H9 (cell line): ENCODE measurements around the gene MYRIP. TPM values are rescaled to one million over a fixed set of nuclear protein-coding genes. Genes with fewer than 3 reads are reported as not detected.

Source experiments
- DNase-seq: peaks from one replicate; pipeline ENCODE4 v3.0.0-alpha.2; 2017
- H2AFZ ChIP-seq: one replicate; pipeline ENCODE4 v1.6.1; 2013; ENCODE audit warnings: mild to moderate bottlenecking, low read length, control low read depth, moderate library complexity
- H2AK5ac ChIP-seq: 2 replicates; pipeline ENCODE4 v1.6.1; 2013; ENCODE audit warnings: low read length, control low read depth, mixed read lengths; ENCODE audit not compliant: insufficient read length
- H2BK120ac ChIP-seq: one replicate; pipeline ENCODE4 v1.6.1; 2013; ENCODE audit warnings: low read depth, mild to moderate bottlenecking, low read length, control low read depth, inconsistent platforms; ENCODE audit not compliant: poor library complexity, severe bottlenecking
- H2BK12ac ChIP-seq: 2 replicates; pipeline ENCODE4 v1.6.1; 2013; ENCODE audit warnings: low read length, control low read depth, mixed read lengths, low read depth; ENCODE audit not compliant: insufficient read length
- H2BK15ac ChIP-seq: 2 replicates; pipeline ENCODE4 v1.6.1; 2013; ENCODE audit warnings: low read depth, low read length, control low read depth
- H2BK20ac ChIP-seq: one replicate; pipeline ENCODE4 v1.6.1; 2013; ENCODE audit warnings: low read depth, mild to moderate bottlenecking, low read length, control low read depth, inconsistent platforms; ENCODE audit not compliant: poor library complexity, severe bottlenecking
- H2BK5ac ChIP-seq: 2 replicates; pipeline ENCODE4 v1.6.1; 2013; ENCODE audit warnings: low read length, control low read depth, mixed read lengths; ENCODE audit not compliant: insufficient read length
- H3K14ac ChIP-seq: 2 replicates; pipeline ENCODE4 v1.6.1; 2013; ENCODE audit warnings: low read length, control low read depth; ENCODE audit not compliant: insufficient read depth
- H3K18ac ChIP-seq: 2 replicates; pipeline ENCODE4 v1.6.1; 2013; ENCODE audit warnings: low read depth, mild to moderate bottlenecking, mixed read lengths, low read length, control low read depth; ENCODE audit not compliant: insufficient read length
- H3K23ac ChIP-seq: 2 replicates; pipeline ENCODE4 v1.6.1; 2013; ENCODE audit warnings: low read length, control low read depth, mixed read lengths, low read depth; ENCODE audit not compliant: insufficient read length
- H3K23me2 ChIP-seq: 2 replicates; pipeline ENCODE4 v1.6.1; 2013; ENCODE audit warnings: low read depth, mild to moderate bottlenecking, mixed read lengths, low read length, control low read depth; ENCODE audit not compliant: insufficient read length, poor library complexity, severe bottlenecking
- H3K27ac ChIP-seq: 2 replicates; pipeline ENCODE4 v1.5.1; 2013; ENCODE audit warnings: low read length, control low read depth, mixed read lengths, low read depth; ENCODE audit not compliant: insufficient read length
- H3K27me3 ChIP-seq: 2 replicates; pipeline ENCODE4 v1.6.1; 2013; ENCODE audit warnings: low read length, control low read depth, inconsistent platforms; ENCODE audit not compliant: insufficient read depth
- H3K4ac ChIP-seq: 2 replicates; pipeline ENCODE4 v1.6.1; 2013; ENCODE audit warnings: low read depth, mild to moderate bottlenecking, control low read depth, inconsistent platforms, low read length, moderate library complexity
- H3K4me1 ChIP-seq: 2 replicates; pipeline ENCODE4 v1.6.1; 2013; ENCODE audit warnings: low read length, control low read depth, inconsistent platforms; ENCODE audit not compliant: insufficient read depth
- H3K4me2 ChIP-seq: 2 replicates; pipeline ENCODE4 v1.6.1; 2013; ENCODE audit warnings: low read length, control low read depth, mixed read lengths; ENCODE audit not compliant: insufficient read length, insufficient read depth
- H3K56ac ChIP-seq: 2 replicates; pipeline ENCODE4 v1.6.1; 2013; ENCODE audit warnings: low read depth, mild to moderate bottlenecking, mixed read lengths, low read length, control low read depth; ENCODE audit not compliant: insufficient read length
- H3K79me1 ChIP-seq: 2 replicates; pipeline ENCODE4 v1.6.1; 2013; ENCODE audit warnings: low read depth, mild to moderate bottlenecking, moderate library complexity, low read length, control low read depth, inconsistent platforms; ENCODE audit not compliant: insufficient read depth, poor library complexity, severe bottlenecking
- H3K79me2 ChIP-seq: 2 replicates; pipeline ENCODE4 v1.6.1; 2013; ENCODE audit warnings: low read length, control low read depth, inconsistent platforms; ENCODE audit not compliant: insufficient read depth
- H3K9ac ChIP-seq: 2 replicates; pipeline ENCODE4 v1.6.1; 2013; ENCODE audit warnings: low read length, control low read depth, mixed read lengths; ENCODE audit not compliant: insufficient read length; ENCODE audit errors: extremely low read depth
- H3K9me3 ChIP-seq: one replicate; pipeline ENCODE4 v1.6.1; 2013; ENCODE audit warnings: low read depth, low read length, inconsistent platforms; ENCODE audit not compliant: control insufficient read depth
- H3T11ph ChIP-seq: one replicate; pipeline ENCODE4 v1.6.1; 2013; ENCODE audit warnings: mild to moderate bottlenecking, low read length, control low read depth, inconsistent platforms
- H4K20me1 ChIP-seq: one replicate; pipeline ENCODE4 v1.6.1; 2013; ENCODE audit not compliant: control insufficient read depth, insufficient read length, insufficient read depth
- H4K5ac ChIP-seq: 2 replicates; pipeline ENCODE4 v1.6.1; 2013; ENCODE audit warnings: low read depth, mild to moderate bottlenecking, mixed read lengths, low read length, control low read depth; ENCODE audit not compliant: insufficient read length
- H4K8ac ChIP-seq: replicated peaks from 2 replicates; pipeline ENCODE4 v1.6.1; 2013; ENCODE audit warnings: low read length, control low read depth, mixed read lengths, low read depth; ENCODE audit not compliant: insufficient read length
- H4K91ac ChIP-seq: 2 replicates; pipeline ENCODE4 v1.6.1; 2013; ENCODE audit warnings: low read depth, mild to moderate bottlenecking, moderate library complexity, mixed read lengths, low read length, control low read depth; ENCODE audit not compliant: insufficient read length
- H3K27ac Mint-ChIP-seq, 3 experiments: 2 replicates in 2 of 3; 3 replicates in 1 of 3; pipeline ENCODE4 v1.8.0; 2020 to 2021; ENCODE audit warnings: mixed read lengths in 3 of 3, mild to moderate bottlenecking in 1 of 3, moderate library complexity in 1 of 3
- H3K27me3 Mint-ChIP-seq: 2 replicates; pipeline ENCODE4 v1.8.0; 2021; ENCODE audit warnings: low read depth, mild to moderate bottlenecking, moderate library complexity, mixed read lengths
- H3K36me3 Mint-ChIP-seq, 3 experiments: 2 replicates in 2 of 3; 3 replicates in 1 of 3; pipeline ENCODE4 v1.8.0; 2020 to 2021; ENCODE audit warnings: low read depth in 3 of 3, mixed read lengths in 3 of 3; ENCODE audit not compliant: insufficient read depth in 1 of 3
- H3K4me1 Mint-ChIP-seq, 2 experiments: 2 replicates each; pipeline ENCODE4 v1.8.0; 2020; ENCODE audit warnings: mixed read lengths in 2 of 2
- H3K4me3 Mint-ChIP-seq, 2 experiments: 2 replicates in 1 of 2; 3 replicates in 1 of 2; pipeline ENCODE4 v1.8.0; 2020 to 2021; ENCODE audit warnings: mild to moderate bottlenecking in 2 of 2, mixed read lengths in 2 of 2, moderate library complexity in 1 of 2
- H3K9me3 Mint-ChIP-seq, 2 experiments: 2 replicates in 1 of 2; 3 replicates in 1 of 2; pipeline ENCODE4 v1.8.0; 2020; ENCODE audit warnings: mild to moderate bottlenecking in 2 of 2, mixed read lengths in 2 of 2, moderate library complexity in 1 of 2
- CTCF ChIP-seq: fragments of 200-600 bp; sonication (generic); conservative IDR thresholded peaks from 3 replicates; pipeline ENCODE4 v1.8.0; 2021; ENCODE audit warnings: antibody characterized with exemption, mild to moderate bottlenecking
- total RNA-seq: library from RNA; stranded (reverse); gene quantifications from 2 replicates; pipeline ENCODE4 v1.2.1, GENCODE V29; 2021

Gene MYRIP
- total RNA-seq, 1 experiment from 2014 or later, result 1.8 TPM

- H3K4me3 Mint-ChIP-seq, result no peak overlapping the region
- Histone ChIP-seq H2AK5ac (no peak overlapping the region), H3K56ac (no peak overlapping the region), H4K91ac (no peak overlapping the region), H3K4me1 (no peaks in the 10 kb centered on the region; the same call in 1 of the 2 replicates), H3K79me1 (no peaks in the 10 kb centered on the region), H3T11ph (no peak overlapping the region), H2BK12ac (no peak overlapping the region), H3K9me3 (no peaks in the 10 kb centered on the region), H3K27me3 (no peaks in the 10 kb centered on the region), H4K20me1 (no peaks in the 10 kb centered on the region), H3K4ac (no peak overlapping the region), H3K27ac (peak overlapping the region; percentile 47), H3K18ac (no peak overlapping the region), H2BK120ac (no peak overlapping the region), H2BK20ac (no peak overlapping the region), H3K23ac (no peak overlapping the region), H4K5ac (no peak overlapping the region), H4K8ac (no peak overlapping the region), H2BK15ac (no peak overlapping the region), H3K14ac (no peak overlapping the region), H3K23me2 (no peaks in the 10 kb centered on the region), H3K4me2 (no peak overlapping the region), H2BK5ac (no peak overlapping the region), H2AFZ (no peak overlapping the region), H3K9ac (no peak overlapping the region), H3K79me2 (no peaks in the 10 kb centered on the region)
- H3K9me3 Mint-ChIP-seq, result peaks cover 0 to 5% of the 10 kb centered on the region in 2 experiments; a peak in 3 of 5 replicates
- H3K36me3 Mint-ChIP-seq, result peaks cover 0 to 2% (median 0%) of the 10 kb centered on the region in 3 experiments; a peak in 2 of 7 replicates
- no peak for TF ChIP-seq CTCF
- DNase-seq, result no peak
- peak overlapping the region; percentile 39 to 96 (median 88); a peak in 4 of 7 replicates for H3K27ac Mint-ChIP-seq
- H3K4me1 Mint-ChIP-seq, result peaks cover 25% of the 10 kb centered on the region in 2 experiments
- H3K27me3 Mint-ChIP-seq, result no peaks in the 10 kb centered on the region
These were observed 228.2 kb downstream of the MYRIP start for GRCh38 chr3:40037582-40037981.
